ENCODE data around the gene HK2.
A peak's percentile ranks its signal among the peaks of the same experiment; 100 is the strongest.
"Not testable (repeated sequence)": the region's sequence is repeated elsewhere in the genome, so short reads cannot be mapped to it uniquely, and the experiment has no call there.

HK2 gene

DNA sequence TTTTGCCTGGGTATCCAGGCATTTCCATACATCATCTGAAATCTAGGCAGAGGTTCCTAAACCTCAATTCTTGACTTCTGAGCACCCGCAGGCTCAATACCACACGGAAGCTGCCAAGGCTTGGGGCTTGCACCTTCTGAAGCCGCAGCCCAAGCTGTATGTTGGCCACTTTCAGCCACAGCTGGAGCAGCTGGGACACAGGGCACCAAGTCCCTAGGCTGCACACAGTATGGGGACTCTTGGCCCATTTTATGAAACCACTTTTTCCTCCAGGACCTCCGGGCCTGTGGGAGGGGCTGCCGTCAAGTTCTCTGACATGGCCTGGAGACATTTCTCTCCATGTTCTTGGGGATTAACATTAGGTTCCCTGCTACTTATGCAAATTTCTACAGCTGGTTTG lies 72.5 kb downstream of the HK2 start:
- no peak for DNase-seq

- not testable (repeated sequence) for DNase-seq
These were observed 73.6 kb downstream of the HK2 start for GRCh38 chr2:74907560-74907959.

DNA sequence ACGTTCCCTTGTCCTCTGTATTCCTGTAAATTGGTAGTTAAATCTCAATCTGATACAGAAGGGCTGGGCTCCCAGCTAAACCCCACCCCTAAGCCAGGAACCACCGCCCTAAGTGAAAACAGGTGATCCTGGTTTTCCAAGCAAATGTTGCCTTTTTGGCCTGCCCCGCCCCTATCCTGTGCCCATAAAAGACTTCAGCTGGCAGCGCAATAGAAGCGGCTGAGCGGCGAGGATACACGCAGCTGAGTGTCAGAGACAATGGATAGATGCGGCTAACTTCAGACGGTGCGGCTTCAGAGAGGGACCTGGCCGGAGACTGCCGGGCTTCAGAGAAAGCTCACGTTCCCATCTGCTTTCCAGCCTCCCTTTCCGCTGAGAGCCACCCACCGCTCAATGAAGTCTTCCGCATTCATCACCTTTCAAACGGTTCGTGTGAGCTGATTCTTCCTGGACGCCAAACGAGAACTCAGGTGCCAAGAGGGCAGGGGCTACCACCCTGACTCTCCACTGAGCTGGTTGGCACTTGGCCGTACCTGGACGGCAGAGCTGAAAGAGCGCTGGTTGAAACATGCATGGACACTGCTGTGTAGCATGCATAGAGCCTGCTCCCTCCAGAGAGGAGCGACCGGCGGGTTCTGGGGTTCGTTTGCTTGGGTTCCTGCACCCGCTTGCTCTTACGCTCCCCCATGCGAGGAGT lies 75.0 kb downstream of the HK2 start:
- DNase-seq, result no peak

GRCh38 chr2:74910245-74910644 lies 76.3 kb downstream of the HK2 start:
- DNase-seq, result no peak

- DNase-seq, result no peak
These were observed 77.1 kb downstream of the HK2 start for GRCh38 chr2:74911061-74911460.

GRCh38 chr2:74915743-74916142 lies 81.8 kb downstream of the HK2 start:
- DNase-seq, result no peak

DNA sequence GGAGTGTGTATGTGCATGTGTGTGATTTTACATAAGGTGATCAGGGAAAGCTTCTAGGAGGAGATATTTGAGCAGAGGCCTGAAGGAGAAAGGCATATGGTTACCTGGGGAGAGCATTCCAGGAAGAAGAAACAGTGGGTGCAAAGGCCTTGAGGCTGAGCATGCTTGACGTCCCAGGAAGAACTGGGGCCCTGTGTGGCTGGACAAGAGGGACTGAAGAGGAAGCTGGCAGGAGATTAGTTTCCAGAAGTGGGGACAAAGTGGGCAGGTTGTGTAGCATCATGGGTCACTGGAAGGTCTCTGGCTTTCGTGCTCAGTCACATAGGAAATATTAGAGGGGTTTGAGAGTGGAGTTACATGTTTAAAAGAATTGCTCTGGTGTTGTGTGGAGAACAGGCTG lies 82.5 kb downstream of the HK2 start:
- no peak for DNase-seq

DNA sequence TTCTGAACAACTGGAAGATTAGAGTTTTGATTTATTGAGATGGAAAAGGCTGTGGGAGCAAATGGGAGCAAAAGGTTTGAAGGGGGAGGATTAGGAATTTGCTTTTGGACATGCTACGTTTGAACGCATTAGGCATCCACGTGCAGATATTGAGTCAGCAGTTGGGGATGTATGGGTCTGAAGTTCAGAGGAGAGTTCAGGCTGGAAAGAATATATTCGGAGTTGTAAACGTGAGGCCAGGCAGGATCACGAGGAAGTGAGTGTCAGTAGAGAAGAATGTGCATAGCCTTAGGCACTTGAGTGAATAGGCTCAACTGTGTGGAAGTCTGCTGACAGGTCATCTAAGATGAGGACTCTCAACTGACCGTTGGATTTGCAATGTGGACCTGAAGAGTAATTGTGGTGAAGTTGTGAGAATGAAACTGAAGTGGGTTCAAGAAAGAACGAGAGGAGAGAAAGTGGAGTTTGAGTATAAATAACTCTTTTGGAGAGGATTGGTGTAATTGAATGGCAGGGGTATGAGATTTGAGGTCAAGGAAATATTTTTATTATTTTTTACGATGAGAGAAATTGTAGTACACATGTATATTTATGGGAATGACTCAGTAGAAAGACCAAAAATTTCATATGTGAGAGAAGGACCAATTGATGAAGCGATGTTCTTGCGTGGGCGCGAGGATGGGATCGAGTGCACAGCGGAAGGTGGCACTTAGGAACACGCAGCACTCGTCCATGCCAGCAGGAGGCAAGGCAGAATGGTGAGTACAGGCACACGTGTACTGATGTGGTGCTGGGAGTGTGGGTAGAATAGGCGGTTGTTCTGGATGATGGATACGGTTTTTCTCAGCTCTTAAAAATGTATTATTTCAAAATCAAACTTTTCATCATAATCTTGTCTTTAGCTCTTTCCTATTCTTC lies 84.0 kb downstream of the HK2 start:
- no peak for DNase-seq

GRCh38 chr2:74919827-74920226 lies 85.9 kb downstream of the HK2 start:
- DNase-seq, result no peak

DNA sequence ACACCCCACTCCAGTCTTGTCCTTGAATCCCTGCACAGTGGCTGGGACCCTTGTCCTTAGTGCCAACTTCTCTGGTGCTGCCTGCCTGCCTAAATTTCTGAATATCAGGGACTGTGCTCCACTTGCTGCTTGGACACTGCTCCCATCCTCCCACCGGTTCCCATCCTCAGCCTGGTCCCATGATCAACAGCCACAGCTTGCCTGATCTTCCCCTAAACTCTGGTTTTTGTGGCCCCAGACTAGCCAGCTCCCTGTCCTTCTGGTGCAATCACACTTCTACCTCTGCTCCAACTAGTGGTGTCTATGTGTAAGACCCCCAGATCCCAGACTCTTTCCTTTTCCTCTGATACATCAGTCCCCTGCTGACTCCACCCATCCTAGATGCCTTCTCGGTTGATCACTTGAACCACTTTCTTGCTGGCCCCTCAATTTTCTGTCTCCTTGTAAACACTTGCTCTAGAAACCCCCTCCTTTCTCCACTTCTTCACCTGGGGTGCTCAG lies 87.4 kb downstream of the HK2 start:
- DNase-seq, result no peak

GRCh38 chr2:74922592-74923227 lies 88.8 kb downstream of the HK2 start:
- peak; percentile 92 to 94 for DNase-seq

DNA sequence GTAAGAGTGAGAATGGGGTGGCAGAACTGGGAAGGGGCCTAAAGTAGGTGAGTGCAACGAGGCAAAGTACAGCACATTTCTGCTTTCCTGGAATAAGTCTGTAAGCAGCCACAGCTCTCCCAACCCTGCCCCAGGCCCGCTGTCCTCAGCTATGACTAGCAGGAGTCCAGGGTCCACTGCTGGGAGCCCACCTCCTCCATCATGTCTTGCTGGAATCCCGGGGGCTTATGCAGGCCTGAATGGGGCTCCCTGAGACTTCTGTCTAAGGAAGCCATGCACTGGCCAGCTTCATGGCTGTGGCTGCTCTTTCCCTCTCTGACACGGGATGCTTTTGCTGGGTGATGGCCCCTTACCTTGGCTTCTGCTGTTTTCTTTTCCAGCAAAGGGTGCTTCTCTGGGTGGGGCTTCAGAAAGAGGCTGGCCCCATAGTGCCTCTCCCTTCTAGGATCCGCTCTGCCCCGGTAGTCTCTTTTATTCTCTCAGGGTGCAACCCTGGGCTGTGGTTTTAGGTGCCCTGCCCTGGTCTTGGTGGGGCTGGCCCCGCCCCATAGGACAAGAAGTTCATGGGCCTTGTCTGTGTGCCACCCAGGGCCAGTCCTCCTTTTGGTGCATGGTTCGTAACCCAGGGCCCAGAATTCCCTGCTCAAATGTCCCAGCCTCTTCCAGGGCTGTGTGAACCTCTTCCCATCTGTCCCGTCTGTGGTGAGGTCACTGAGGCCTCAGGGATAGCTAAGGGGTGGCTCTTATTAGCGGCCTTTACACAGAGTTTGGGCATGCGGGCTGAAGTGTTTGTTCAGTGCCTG lies 90.7 kb downstream of the HK2 start:
- no peak for DNase-seq

DNA sequence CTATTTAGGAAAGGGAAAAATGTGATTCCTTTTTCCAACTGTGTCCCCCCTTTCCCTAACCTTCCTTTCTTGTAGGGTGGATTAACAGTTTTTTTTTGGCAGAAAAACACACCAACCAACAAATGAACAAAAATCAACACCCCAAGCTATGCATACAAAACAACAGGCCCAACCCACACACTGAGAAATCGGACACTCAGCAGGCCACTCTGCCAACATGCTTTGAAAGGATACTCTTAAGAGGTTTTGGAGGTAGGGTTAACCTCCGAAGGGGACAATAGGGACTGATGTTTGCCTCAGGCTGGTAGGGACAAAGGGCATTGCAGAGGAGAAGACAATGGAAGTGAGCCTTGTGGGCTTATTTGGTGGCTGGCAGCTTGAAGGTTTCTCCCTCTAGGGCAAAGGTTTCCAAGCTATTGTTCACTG lies 91.4 kb downstream of the HK2 start:
- no peak for DNase-seq

GRCh38 chr2:74927621-74928020 lies 93.7 kb downstream of the HK2 start:
- DNase-seq, result no peak

- no peak for DNase-seq
These were observed 97.0 kb downstream of the HK2 start for GRCh38 chr2:74930811-74931486.

DNA sequence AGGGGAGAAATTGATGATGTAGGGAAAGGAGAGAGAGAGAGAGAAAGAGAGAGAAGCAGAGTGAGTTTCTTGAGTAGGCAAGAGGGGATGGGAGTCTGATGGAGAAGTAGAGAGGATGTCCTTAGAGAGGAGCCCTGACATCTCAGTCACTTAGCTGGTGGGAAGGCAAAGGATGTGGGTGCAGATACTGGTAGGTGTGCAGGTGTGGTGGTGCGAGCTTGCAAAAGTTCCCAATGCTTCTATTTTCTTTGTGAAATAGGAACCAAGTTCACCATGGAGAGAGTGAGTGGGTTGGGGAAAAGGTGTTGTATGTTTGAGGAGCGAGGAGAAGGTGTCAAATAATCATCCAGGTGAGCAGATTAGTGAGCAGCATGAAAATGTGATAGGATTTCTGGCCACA lies 98.0 kb downstream of the HK2 start:
- DNase-seq, result no peak

- DNase-seq, result no peak
These were observed 102.1 kb downstream of the HK2 start for GRCh38 chr2:74935975-74936391.

DNA sequence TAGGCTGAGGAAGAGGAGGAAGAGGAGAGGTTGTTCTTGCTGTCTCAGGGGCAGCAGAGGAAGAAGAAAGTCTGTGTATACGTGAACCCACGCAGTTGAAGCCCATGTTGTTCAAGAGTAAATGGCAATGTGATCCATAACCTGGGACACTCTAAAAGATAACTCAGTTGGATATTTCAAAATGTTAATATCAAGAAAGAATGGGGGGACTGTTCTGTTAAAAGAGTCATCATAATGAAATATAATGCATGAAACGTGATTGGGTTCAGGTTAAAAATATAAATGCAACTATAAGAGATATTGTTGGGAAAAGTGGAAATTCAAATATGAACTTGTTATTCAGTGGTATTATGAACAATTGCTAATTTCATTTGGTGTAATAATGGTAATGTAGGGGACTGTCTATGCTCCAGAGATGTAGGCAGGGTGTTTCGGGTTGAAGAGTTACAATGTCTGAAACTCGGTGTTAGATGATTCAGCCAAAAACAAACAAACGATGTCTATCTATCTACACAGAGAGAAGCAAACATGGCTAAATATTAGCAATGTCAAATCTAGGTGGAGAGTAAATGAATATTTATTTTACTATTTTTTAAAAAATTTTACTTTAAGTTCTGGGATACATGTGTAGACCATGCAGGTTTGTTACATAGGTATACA lies 103.4 kb downstream of the HK2 start:
- no peak for DNase-seq

DNA sequence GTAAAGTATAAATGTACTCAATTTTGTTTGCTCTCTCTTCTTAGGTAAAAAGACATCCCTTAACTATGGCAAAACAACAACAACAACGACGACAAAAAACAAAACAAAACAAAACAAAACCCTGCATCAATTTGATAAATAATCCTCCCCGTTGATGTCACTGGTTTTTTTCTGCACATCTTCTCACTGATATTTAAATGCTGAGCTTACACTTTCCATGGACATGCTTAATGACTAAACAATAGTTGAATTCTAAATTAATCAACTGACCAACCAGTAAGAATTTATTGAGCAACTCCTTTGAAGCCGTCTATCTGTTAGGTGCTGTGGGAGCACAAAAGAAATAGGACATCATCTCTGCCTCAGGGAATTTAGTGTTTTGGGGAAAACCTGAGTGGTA lies 104.3 kb downstream of the HK2 start:
- DNase-seq, result no peak

- no peak for DNase-seq
These were observed 106.2 kb downstream of the HK2 start for GRCh38 chr2:74939919-74940812.
